HepG2 (cell line): ENCODE data around the gene FAM229A. TPM values are rescaled to one million over a fixed set of nuclear protein-coding genes. Genes with fewer than 3 reads are reported as not detected.

Experiments used
- ARID2 ChIP-seq: sonication (generic); formaldehyde crosslinking; IDR thresholded peaks from 2 replicates; pipeline ENCODE4 v1.8.1; 2022; ENCODE audit warnings: mild to moderate bottlenecking, missing genetic modification reagents, borderline replicate concordance
- ETS1 ChIP-seq: sonication (generic); formaldehyde crosslinking; IDR thresholded peaks from 2 replicates; pipeline ENCODE4 v1.4.0; 2020; ENCODE audit warnings: missing genetic modification reagents
- FOXA3 ChIP-seq: IDR thresholded peaks from 2 replicates; pipeline ENCODE4 v1.6.1; 2016; ENCODE audit warnings: missing genetic modification reagents, missing compliant biosample characterization
- GFI1 ChIP-seq: sonication (generic); formaldehyde crosslinking; IDR thresholded peaks from 2 replicates; pipeline ENCODE4 v1.5.0; 2020; ENCODE audit warnings: missing genetic modification reagents, mild to moderate bottlenecking, borderline replicate concordance
- HBP1 ChIP-seq: IDR thresholded peaks from 2 replicates; pipeline ENCODE4 v1.6.1; 2016; ENCODE audit warnings: low read depth, control low read depth
- JUNB ChIP-seq: sonication (generic); formaldehyde crosslinking; IDR thresholded peaks from 2 replicates; pipeline ENCODE4 v1.8.0; 2022; ENCODE audit warnings: missing genetic modification reagents, mild to moderate bottlenecking, borderline replicate concordance
- KDM2A ChIP-seq: sonication (generic); formaldehyde crosslinking; IDR thresholded peaks from 2 replicates; pipeline ENCODE4 v1.4.0; 2020; ENCODE audit warnings: low read depth, missing genetic modification reagents, borderline replicate concordance
- NFE2 ChIP-seq: sonication (generic); formaldehyde crosslinking; IDR thresholded peaks from 2 replicates; pipeline ENCODE4 v1.4.0; 2020; ENCODE audit warnings: missing genetic modification reagents
- NR2F1 ChIP-seq, 2 experiments: fragments of 450-650 bp in 1 of 2; formaldehyde crosslinking in 1 of 2; IDR thresholded peaks; 2 replicates each; pipeline versions ENCODE4 v1.5.0 to v1.6.1; 2016 to 2020; ENCODE audit warnings: mild to moderate bottlenecking in 1 of 2, missing compliant biosample characterization in 1 of 2, missing genetic modification reagents in 1 of 2, moderate library complexity in 1 of 2
- PCBP2 ChIP-seq: fragments of 200-400 bp; formaldehyde crosslinking; optimal IDR thresholded peaks from 2 replicates; pipeline ENCODE3; 2018; ENCODE audit warnings: low read length, low read depth; ENCODE audit not compliant: poor library complexity, severe bottlenecking
- PHF5A ChIP-seq: IDR thresholded peaks from one replicate; pipeline ENCODE4 v1.6.1; 2018; ENCODE audit warnings: low read depth, missing genetic modification reagents; ENCODE audit not compliant: unreplicated experiment
- SMAD1 ChIP-seq: sonication (generic); formaldehyde crosslinking; IDR thresholded peaks from 2 replicates; pipeline ENCODE4 v1.4.0; 2020; ENCODE audit warnings: missing genetic modification reagents, low read depth, mild to moderate bottlenecking, borderline replicate concordance
- TAF15 ChIP-seq: fragments of 200-400 bp; formaldehyde crosslinking; IDR thresholded peaks from one replicate; pipeline ENCODE4 v1.6.1; 2018; ENCODE audit warnings: mild to moderate bottlenecking, low read depth, low read length; ENCODE audit not compliant: poor library complexity, severe bottlenecking
- ZBTB26 ChIP-seq: IDR thresholded peaks from 2 replicates; pipeline ENCODE4 v1.6.1; 2016; ENCODE audit warnings: missing compliant biosample characterization, missing genetic modification reagents, borderline replicate concordance
- ZBTB49 ChIP-seq: sonication (generic); formaldehyde crosslinking; IDR thresholded peaks from 2 replicates; pipeline ENCODE4 v1.4.0; 2020; ENCODE audit warnings: missing genetic modification reagents, borderline replicate concordance
- ZBTB7A ChIP-seq: sonication (generic); formaldehyde crosslinking; IDR thresholded peaks from 2 replicates; pipeline ENCODE4 v1.8.0; 2022; ENCODE audit warnings: mild to moderate bottlenecking, missing genetic modification reagents
- ZNF333 ChIP-seq: sonication (generic); formaldehyde crosslinking; IDR thresholded peaks from 2 replicates; pipeline ENCODE4 v1.4.0; 2020; ENCODE audit warnings: mild to moderate bottlenecking, missing genetic modification reagents, borderline replicate concordance
- ZNF550 ChIP-seq: sonication (generic); formaldehyde crosslinking; IDR thresholded peaks from 2 replicates; pipeline ENCODE4 v1.4.0; 2020; ENCODE audit warnings: mild to moderate bottlenecking, missing genetic modification reagents, borderline replicate concordance
- ZNF572 ChIP-seq: sonication (generic); formaldehyde crosslinking; IDR thresholded peaks from 2 replicates; pipeline ENCODE4 v1.5.1; 2020; ENCODE audit warnings: mild to moderate bottlenecking, missing genetic modification reagents
- ZNF619 ChIP-seq: sonication (generic); formaldehyde crosslinking; IDR thresholded peaks from 2 replicates; pipeline ENCODE4 v1.4.0; 2020; ENCODE audit warnings: mild to moderate bottlenecking, missing genetic modification reagents
- ZNF674 ChIP-seq: sonication (generic); formaldehyde crosslinking; IDR thresholded peaks from 2 replicates; pipeline ENCODE4 v1.5.0; 2020; ENCODE audit warnings: low read depth, mild to moderate bottlenecking, missing genetic modification reagents
- ZSCAN9 ChIP-seq: IDR thresholded peaks from 2 replicates; pipeline ENCODE4 v1.6.1; 2016; ENCODE audit warnings: borderline replicate concordance
- polyA plus RNA-seq, 8 experiments: library from polyadenylated mRNA; depleted of rRNA in 3 of 8; stranded (reverse) in 7 of 8; unstranded in 1 of 8; fragments of >200 nt; fragmentation: Illumina TruSeq in 4 of 8; extraction: Trizol in 4 of 8; gene quantifications; 2 replicates each; pipeline versions ENCODE4 v1.2.1 to v1.2.3, GENCODE V29; 2011 to 2016; ENCODE audit warnings: low read depth in 4 of 8, missing spikeins in 1 of 8, mixed read lengths in 1 of 8; ENCODE audit not compliant: insufficient read depth in 1 of 8
- total RNA-seq, 5 experiments: library from RNA; depleted of rRNA; stranded (reverse); fragments of >200 nt; fragmentation: Illumina TruSeq; extraction: Trizol; gene quantifications; 2 replicates each; pipeline ENCODE4 v1.2.3, GENCODE V29; 2016; ENCODE audit warnings: low read depth in 1 of 5
- TF ChIP-seq, protein P1 (sequence below): sonication (generic); formaldehyde crosslinking; IDR thresholded peaks from 2 replicates; pipeline ENCODE4 v1.8.0; 2022; ENCODE audit warnings: mild to moderate bottlenecking, missing genetic modification reagents

Gene FAM229A
- total and polyA plus RNA-seq, 2 of the 13 experiments (the other 11 are each of a cell fraction or from before 2014, with no cell fraction given) = 3.2 to 17.6 TPM

DNA sequence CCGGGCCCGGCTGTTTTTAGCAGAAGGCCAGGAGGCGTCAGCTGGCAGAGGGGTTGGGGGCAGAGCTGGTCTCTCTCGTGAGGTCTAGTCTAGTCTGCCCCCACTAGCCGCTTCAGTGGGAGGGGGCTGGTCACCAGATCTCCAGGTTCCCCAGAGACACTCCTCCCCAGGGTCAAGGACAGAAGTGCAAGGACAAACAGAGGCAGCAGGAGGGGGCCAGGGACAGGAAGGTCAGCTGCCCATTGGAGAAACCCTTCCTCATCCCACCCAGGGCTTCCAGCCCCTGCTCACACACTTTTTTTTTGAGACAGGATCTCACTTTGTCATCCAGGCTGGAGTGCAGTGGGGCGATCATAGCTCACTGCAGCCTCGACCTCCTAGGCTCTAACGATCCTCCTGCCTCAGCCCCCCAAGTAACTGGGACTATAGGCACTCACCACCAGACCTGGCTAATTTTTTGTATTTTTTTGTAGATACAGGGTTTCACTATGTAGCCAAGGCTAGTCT, 10.0 kb downstream of the FAM229A start (continued):
- TF ChIP-seq ZBTB49 (CRISPR knock-in tag) (no peak), TAF15 (no peak), HBP1 (CRISPR knock-in tag) (0 out of 2 replicates have a peak, but pooled peaks have one; percentile 39), ETS1 (CRISPR knock-in tag) (no peak), ZNF674 (CRISPR knock-in tag) (no peak), JUNB (CRISPR knock-in tag) (no peak), PCBP2 (no peak), NFE2 (CRISPR knock-in tag) (no peak), ZNF572 (CRISPR knock-in tag) (no peak), ZNF550 (no peak), SMAD1 (CRISPR knock-in tag) (no peak), FOXA3 (CRISPR knock-in tag) (no peak), NR2F1 (CRISPR knock-in tag; IDR thresholded peaks at IDR 0.05) (peak in 1 of 2 experiments; percentile 70; a peak in 1 of 4 replicates), KDM2A (CRISPR knock-in tag) (no peak), ZNF333 (CRISPR knock-in tag) (no peak), ZBTB26 (CRISPR knock-in tag) (no peak), PHF5A (CRISPR knock-in tag) (no peak), ZSCAN9 (CRISPR knock-in tag) (no peak), ZBTB7A (CRISPR knock-in tag) (peak; percentile 59; the same call in 1 of the 2 replicates), ZNF619 (CRISPR knock-in tag) (no peak), ARID2 (CRISPR knock-in tag) (no peak), GFI1 (0 out of 2 replicates have a peak, but pooled peaks have one; percentile 26)
- TF ChIP-seq, protein P1, sequence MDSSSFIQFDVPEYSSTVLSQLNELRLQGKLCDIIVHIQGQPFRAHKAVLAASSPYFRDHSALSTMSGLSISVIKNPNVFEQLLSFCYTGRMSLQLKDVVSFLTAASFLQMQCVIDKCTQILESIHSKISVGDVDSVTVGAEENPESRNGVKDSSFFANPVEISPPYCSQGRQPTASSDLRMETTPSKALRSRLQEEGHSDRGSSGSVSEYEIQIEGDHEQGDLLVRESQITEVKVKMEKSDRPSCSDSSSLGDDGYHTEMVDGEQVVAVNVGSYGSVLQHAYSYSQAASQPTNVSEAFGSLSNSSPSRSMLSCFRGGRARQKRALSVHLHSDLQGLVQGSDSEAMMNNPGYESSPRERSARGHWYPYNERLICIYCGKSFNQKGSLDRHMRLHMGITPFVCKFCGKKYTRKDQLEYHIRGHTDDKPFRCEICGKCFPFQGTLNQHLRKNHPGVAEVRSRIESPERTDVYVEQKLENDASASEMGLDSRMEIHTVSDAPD (CRISPR knock-in tag) = no peak
